IPS-18c (cell line): Measurements from ENCODE around the gene TTC33.

ENCODE experiments used
- H3K4me3 ChIP-seq: 2 replicates; pipeline ENCODE4 v1.7.0; 2013; ENCODE audit warnings: low read depth, mild to moderate bottlenecking, low read length, moderate library complexity; ENCODE audit not compliant: insufficient read depth
- H3K9me3 ChIP-seq: one replicate; pipeline ENCODE4 v1.6.1; 2013; ENCODE audit warnings: mild to moderate bottlenecking, low read length, moderate library complexity; ENCODE audit not compliant: control insufficient read depth, insufficient read depth

The TTC33 gene

GRCh38 chr5:40479939-40480338 is 275.8 kb downstream of the TTC33 start:
- Histone ChIP-seq H3K9me3 (no peaks in the 10 kb centered on the region), H3K4me3 (no peak overlapping the region)

- Histone ChIP-seq H3K4me3 (no peak overlapping the region), H3K9me3 (no peaks in the 10 kb centered on the region)
Measured at GRCh38 chr5:40478766-40479165, 277.0 kb downstream of the TTC33 start.

GRCh38 chr5:40477856-40478546 is 277.8 kb downstream of the TTC33 start:
- no peak overlapping the region for H3K4me3 ChIP-seq
- no peaks in the 10 kb centered on the region for H3K9me3 ChIP-seq

GRCh38 chr5:40475561-40475960 is 280.2 kb downstream of the TTC33 start:
- H3K4me3 ChIP-seq: no peak overlapping the region
- no peaks in the 10 kb centered on the region for H3K9me3 ChIP-seq

GRCh38 chr5:40474250-40474649 is 281.5 kb downstream of the TTC33 start:
- H3K9me3 ChIP-seq: no peaks in the 10 kb centered on the region
- H3K4me3 ChIP-seq: no peak overlapping the region

GRCh38 chr5:40465416-40465815 is 290.3 kb downstream of the TTC33 start:
- Histone ChIP-seq H3K4me3 (no peak overlapping the region), H3K9me3 (no peaks in the 10 kb centered on the region)

GRCh38 chr5:40464511-40464910 is 291.2 kb downstream of the TTC33 start:
- no peaks in the 10 kb centered on the region for H3K9me3 ChIP-seq
- no peak overlapping the region for H3K4me3 ChIP-seq
